VCaP (cell line): ENCODE results near the gene PPM1G.

ENCODE experiments used
- H3K27ac ChIP-seq: fragments of 450-650 bp; 2 replicates; pipeline ENCODE4 v1.5.1; 2017
- CTCF ChIP-seq: fragments of 450-650 bp; conservative IDR thresholded peaks from 2 replicates; pipeline ENCODE4 v1.5.1; 2017; ENCODE audit warnings: mild to moderate bottlenecking, moderate library complexity

PPM1G gene

GRCh38 chr2:27335311-27335710 lies 74.1 kb downstream of the PPM1G start:
- H3K27ac ChIP-seq = no peak overlapping the region
- no peak for TF ChIP-seq CTCF
